NCI-H446 treated with DMSO at 0.1 percent for 48 hours (cell line): Measurements from ENCODE around the gene TIMM17A.
"Not testable (repeated sequence)": the region's sequence is repeated elsewhere in the genome, so short reads cannot be mapped to it uniquely, and the experiment has no call there.

Source experiments
- DNase-seq: peaks from one replicate; lab custom pipeline; 2025; lab: John Stamatoyannopoulos, UW

TIMM17A gene

GRCh38 chr1:201940316-201940715 lies 15.0 kb upstream of the TIMM17A start:
- DNase-seq = not testable (repeated sequence)

GRCh38 chr1:201941420-201942128 lies 13.7 kb upstream of the TIMM17A start:
- no peak for DNase-seq

DNA sequence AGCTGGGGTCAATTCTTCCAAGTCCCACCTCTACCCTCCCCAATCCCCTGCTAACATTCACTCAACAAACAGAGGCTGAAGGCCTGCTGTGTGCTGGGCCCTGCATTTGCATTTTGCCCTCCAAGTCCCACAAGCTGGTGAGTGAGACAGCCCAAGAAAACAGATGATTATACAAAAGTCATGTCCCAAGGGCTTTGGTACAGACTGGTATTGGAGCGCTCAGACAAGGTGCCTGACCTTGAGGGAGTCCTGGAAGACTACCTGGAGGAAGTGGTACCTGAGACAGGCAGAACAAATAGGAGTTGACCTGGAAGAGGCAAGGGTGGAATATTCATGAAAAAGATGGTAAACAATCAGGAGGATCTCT lies 13.2 kb upstream of the TIMM17A start:
- no peak for DNase-seq

DNA sequence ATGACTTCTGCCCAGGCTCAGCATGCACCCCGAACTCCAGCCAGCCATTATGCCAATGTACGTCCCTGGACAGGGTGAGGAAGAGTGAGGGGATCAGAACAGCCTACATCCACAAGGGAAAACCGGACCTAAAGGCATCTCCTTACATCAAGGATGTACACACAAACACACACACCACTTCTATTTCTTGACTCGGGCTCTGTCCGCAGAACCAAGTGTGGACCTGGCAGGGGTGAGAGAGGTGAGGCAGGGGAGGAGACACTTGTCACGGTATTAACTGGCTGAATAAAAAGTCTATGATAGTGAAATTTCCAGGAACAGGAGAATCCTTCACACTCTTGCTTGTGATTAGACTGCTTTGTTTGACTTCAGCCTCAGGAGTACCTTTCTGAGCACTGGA lies 11.3 kb upstream of the TIMM17A start:
- no peak for DNase-seq

DNA sequence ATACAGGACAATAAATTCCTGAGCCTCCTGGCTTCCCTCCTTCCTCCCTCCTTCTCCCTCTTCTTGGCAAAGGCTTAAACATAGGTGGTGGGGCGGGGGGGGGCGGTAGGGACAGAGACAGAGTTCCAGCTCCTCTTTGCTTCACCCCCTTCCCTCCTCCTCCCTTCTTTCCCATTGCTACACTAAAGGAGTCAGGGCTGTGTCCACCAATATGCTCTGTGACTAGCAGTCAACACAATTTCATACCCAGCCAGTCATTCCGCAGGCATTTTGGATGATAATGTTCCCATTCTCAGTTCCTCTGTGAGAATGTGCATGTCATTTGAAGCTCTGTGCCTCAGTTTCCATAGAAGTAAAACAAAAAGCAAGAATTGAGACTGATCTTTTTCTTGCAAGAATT lies 10.7 kb upstream of the TIMM17A start:
- DNase-seq = no peak

- DNase-seq = no peak
Measured at GRCh38 chr1:201945157-201945556, 10.1 kb upstream of the TIMM17A start.

DNA sequence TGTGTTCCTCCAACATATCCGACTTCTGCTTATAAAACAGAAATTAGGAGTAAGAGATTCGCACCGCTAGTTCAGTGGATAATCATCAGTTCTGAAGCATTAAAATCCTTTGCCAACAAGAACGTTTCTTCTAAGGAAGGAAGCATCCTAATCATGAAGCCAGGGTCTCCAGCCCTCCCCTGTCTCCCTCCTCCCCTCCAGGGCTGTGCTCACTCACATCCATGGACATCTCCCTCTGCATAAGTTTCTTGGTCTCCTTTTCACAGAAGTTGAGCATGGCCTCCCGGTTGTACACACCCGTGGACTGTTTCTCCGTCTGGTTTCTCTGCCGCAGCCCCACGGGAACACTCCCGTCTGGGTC lies 9.5 kb upstream of the TIMM17A start:
- no peak for DNase-seq

DNA sequence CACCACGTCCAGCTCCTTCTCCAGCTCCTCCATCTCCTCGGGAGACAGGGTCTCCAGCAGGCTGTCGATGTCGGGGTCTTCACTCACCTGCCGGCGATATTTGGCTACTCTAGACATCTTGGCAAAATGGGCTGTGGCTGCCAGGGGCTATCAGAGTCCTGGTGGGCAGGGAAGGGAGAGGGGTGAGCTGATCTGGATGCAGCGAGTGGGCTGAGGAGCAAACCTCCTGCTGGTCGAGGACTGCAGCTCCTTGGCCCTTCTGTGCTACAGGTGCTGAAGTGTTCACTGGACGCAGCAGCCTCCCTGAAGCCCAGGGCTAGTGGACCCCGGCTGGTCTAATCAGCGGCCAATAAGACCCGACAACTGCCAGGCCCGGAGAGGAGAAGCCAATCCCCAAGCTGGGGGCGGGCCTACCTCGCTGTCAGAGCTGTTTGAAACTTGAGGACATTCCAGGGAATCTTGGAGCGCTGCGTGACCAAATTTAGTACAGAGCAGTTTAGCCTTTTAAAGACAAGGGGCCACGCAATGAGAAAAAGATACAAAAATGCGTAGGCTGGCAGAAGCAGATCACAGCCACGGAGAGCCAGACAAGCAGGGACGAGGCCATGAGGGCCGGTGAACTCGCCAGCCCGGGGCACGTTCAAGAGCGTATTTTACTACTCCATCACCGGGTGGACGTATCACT lies 8.9 kb upstream of the TIMM17A start, which contains the start of gene LMOD1:
TSS of gene LMOD1 (minus strand) at position 325 of the 685 bp plus-strand sequence. CDS start at position 117, 208 bp downstream.
- no peak for DNase-seq

GRCh38 chr1:201947697-201948008 lies 7.7 kb upstream of the TIMM17A start:
- no peak for DNase-seq

DNA sequence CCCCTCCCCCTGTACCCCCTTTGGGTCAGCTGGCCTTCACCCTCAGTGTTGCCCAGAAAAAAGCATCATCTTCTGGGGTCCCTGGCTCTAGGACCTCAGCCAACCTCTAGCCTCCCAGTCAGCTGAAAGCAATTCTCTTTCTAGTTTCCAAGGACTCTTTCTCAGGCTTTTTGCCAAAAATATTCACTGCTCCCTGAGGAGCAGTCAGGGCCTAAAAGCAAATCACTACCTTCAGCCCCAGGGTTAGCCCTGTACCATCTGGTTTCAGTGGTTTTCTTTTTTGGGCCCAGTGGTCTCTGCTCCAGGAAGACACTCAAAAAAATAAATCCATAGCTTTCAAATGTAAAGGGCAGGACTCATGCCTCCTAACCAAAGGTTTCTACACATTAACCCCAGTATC lies 5.8 kb upstream of the TIMM17A start:
- DNase-seq = no peak

DNA sequence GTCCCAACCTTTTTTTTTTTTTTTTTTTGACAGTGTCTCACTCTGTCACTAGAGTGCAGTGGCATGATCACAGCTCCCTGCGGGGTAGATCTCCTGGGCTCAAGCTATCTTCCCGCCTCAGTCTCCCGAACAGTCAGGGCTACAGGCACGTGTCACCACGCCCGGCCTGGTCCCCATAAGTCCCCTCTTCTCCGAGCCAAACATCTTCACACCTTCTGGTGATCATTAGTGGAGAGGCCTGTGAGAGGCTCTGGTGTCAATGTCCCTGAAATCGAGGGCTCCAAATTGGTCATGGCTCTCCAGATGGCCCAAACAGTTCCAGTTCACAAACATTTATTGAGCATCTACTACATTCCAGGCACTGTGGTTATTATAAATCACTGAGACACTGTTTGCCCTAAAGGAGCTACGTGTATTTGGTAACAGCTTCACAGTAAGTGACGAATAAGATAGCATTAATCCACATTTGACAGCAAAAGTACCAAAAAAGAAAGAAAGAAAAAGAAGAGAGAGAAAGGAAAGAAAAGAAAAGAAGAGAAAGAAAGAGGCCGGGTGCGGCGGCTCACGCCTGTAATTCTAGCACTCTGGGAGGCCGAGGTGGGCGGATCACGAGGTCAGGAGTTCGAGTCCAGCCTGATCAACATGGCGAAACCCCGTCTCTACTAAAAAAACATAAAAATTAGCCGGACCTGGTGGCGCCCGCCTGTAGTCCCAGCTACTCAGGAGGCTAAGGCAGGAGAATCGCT lies 867 bp upstream of the TIMM17A start:
- no peak for DNase-seq

DNA sequence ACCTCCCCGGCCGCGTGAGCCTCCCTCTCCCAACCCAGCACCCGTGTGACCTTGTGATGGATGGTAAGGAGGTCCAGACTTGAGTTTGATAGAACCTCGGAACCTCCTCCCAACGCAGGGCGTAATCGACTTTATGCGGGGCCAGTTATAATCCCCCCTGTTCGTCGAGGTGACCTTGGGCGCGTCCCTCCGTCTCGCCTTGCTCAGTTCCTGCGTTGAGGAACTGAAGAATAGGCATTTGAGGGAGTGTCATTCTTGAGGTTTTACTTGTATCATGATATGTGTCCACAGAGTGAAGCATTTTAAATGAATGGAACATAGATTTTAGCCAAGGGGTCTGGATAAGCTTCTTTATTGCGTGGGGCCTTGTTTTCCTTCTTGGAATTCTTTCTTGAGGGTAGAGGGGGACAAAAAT lies 433 bp downstream of the TIMM17A start:
- DNase-seq = no peak

GRCh38 chr1:201958348-201958747 lies 3.0 kb downstream of the TIMM17A start:
- DNase-seq = no peak

GRCh38 chr1:201962382-201962781 lies 7.1 kb downstream of the TIMM17A start:
- DNase-seq = not testable (repeated sequence)

GRCh38 chr1:201964261-201964660 lies 9.0 kb downstream of the TIMM17A start:
- DNase-seq = no peak

DNA sequence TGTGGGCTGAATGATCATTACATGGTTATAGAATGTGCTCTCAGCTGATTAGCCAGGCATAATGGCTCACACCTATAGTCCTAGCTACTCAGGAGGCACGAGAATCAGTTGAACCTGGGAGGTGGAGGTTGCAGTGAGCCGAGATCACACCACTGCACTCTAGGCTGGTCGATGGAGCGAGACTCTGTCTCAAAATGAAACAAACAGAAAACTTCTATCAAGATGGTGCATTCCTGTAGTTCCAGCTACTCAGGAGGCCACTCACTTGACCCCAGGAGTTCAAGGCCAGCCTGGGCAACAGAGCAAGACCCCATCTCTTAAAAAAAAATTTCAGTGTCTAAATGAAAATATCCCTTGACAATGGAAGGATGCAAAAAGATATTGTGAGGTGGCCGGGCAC lies 10.9 kb downstream of the TIMM17A start:
- DNase-seq = no peak

DNA sequence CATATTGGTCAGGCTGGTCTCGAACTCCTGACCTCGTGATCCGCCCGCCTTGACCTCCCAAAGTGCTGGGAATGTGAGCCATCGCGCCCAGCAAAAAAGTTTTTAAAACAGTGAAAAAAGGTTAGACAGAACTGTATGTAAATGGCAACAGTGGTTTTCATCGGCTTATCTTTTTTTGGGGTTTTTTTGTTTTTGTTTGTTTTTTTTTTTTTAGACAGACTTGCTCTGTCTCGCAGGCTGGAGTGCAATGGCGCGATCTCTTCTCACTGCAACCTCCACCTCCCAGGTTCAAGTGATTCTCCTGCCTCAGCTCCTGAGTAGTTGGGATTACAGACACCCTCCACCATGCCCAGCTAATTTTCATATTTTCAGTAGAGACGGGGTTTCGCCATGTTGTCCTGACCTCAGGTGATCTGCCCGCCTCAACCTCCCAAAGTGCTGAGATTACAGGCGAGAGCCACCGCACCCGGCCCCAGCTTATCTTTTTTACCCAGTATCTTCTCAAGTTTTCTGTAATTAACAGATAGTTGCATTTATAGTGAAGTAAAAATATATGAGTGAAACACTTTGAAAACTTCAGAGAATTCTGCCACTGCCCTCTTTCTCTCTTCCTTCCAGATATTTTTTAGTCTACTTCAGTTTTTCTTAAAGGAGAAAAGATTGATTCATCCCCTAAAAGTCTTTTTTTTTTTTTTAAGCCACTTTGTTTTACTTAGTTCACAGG lies 13.1 kb downstream of the TIMM17A start:
- no peak for DNase-seq

GRCh38 chr1:201970334-201971159 lies 15.2 kb downstream of the TIMM17A start:
- no peak for DNase-seq

GRCh38 chr1:201982082-201982622 lies 26.8 kb downstream of the TIMM17A start:
- DNase-seq = no peak

GRCh38 chr1:201982623-201983379 lies 27.5 kb downstream of the TIMM17A start, which contains the start of gene RNPEP:
Gene RNPEP, plus strand, starts transcription at chr1:201982648. Its CDS starts 19 bp downstream, at chr1:201982667.
- DNase-seq = no peak
